T47D (cell line): Measurements from ENCODE around the gene ZNF641.

Source experiments
- DNase-seq, 2 experiments: peaks; one replicate each; pipeline versions ENCODE4 v3.0.0 to v3.0.0-alpha.2; 2011 to 2012; ENCODE audit warnings: low read depth in 1 of 2, low spot score in 1 of 2
- JUND ChIP-seq: IDR thresholded peaks from 2 replicates; pipeline ENCODE4 v1.6.1; 2012; ENCODE audit warnings: low read depth
- in situ Hi-C: cut with HindIII; loops from 2 replicates; pipeline ENCODE4 v1.10.0; 2016; ENCODE audit warnings: low sequenced_read_pairs, low pct_unique_long_range_greater_than_20kb

Gene ZNF641

DNA sequence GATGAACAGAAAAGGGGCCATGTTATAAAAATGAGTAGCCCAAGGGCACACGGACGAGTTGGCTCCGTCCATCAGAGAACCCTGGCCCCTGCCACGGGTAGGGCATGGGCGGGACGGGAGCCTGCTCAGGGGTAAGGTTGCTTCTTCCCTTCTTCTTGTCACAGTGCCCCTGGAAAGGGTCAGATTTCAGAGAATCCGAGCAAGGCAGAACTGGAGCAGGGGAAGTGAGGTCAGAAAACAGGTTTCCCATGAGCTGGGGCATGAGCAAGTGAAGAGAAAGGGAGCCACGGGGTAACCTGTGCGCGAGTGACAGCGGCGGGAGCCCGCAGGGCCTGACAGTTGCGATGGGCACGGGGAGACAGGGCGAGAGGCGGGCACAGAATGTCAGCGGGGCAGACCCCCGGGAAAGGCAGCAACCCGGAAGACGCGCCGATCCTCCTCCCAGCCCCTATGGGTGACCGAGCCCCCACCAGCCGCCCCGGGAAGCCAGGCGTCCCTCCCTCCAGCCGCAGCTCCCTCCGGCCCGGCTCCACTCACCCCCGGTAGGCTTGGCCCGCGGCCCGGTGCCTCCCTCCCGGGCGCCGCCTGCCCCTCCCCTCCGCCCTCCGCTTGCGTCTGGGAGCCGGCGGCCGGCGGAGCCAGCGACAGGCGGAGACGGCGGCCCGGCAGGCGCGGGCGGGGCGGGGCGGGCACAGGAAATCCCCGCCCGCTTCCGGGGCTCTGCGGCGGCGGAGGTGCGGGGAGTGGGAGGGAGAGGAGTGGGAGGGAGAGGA, at the start of gene ZNF641:
Gene ZNF641, minus strand, starts transcription at position 671 of the 773 bp plus-strand sequence. CDS start 2,829 bp downstream, outside the sequence.
- peak; percentile 79 to 87 for DNase-seq
- in situ Hi-C loops: no loop called here
- TF ChIP-seq JUND: no peak

DNA sequence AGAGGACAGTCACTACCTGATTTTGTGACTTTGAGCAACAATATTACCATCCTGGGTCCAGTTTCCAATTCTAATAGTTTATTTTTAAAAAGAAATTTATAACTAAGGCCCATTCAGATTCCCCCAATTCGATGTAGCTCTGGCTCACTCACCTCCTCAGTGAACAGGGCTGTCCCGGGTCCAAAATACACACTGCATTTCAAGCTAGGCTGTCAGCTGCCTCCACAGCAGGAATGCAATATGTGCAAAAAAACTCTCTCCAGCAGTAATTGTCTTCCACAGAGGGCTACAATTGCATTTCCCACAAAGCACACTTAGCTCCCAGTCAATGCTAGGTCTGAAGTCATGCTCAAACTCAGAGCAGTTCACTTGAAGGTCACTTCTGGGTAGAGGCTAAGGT, 39.3 kb upstream of the ZNF641 start:
- no peak for DNase-seq
- in situ Hi-C loops: no loop called here

GRCh38 chr12:48389409-48389808, 38.7 kb upstream of the ZNF641 start:
- no peak for DNase-seq
- in situ Hi-C loops: no loop called here
- TF ChIP-seq JUND: no peak

More for the DNA sequence above, 39.3 kb upstream of the ZNF641 start:
- no peak for TF ChIP-seq JUND

DNA sequence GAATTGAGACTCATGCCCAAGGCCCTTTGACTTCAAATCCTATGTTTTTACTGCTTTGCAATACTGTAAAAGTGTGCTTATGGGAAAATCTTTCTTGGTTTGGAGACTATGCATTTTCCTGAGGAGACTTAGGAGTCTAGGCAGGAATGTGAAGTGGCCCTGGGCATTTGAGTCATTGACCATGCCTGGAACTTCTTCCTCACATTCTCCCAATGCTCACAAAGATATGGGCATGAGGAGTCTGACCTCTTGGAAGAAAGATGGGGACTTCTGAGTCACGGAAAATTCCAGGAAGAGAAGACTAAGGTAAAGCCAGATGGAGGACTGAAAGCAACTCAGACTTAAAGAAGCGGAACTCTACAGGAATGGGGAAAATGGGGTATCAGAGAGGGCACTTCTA, 38.2 kb upstream of the ZNF641 start:
- no peak for TF ChIP-seq JUND
- no peak for DNase-seq
- in situ Hi-C loops: no loop called here

DNA sequence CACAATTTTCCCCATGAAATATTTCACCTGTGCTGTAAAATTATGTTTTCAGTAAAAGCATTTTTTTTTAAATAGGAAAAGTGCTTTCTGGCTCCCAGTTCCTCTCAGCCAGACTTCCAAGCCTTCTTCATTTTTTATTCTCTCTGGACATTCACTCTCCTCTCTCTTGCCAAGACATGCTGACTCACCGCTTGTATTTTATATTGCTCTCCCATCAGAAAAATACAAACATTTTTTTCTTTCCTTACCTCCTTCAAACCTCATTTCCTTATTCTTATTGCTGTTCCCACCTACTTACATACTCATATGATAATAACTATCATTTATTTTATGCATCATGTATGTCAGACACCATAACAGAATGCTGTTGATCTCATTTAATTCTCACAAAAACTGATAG, 37.7 kb upstream of the ZNF641 start:
- DNase-seq: no peak
- in situ Hi-C loops: no loop called here
- no peak for TF ChIP-seq JUND

- no peak for TF ChIP-seq JUND
- in situ Hi-C loops: no loop called here
- no peak for DNase-seq
These were observed 29.9 kb upstream of the ZNF641 start for GRCh38 chr12:48380596-48380995.

- TF ChIP-seq JUND: no peak
- DNase-seq: no peak
- in situ Hi-C loops: no loop called here
These were observed 29.1 kb upstream of the ZNF641 start for GRCh38 chr12:48379794-48380193.

DNA sequence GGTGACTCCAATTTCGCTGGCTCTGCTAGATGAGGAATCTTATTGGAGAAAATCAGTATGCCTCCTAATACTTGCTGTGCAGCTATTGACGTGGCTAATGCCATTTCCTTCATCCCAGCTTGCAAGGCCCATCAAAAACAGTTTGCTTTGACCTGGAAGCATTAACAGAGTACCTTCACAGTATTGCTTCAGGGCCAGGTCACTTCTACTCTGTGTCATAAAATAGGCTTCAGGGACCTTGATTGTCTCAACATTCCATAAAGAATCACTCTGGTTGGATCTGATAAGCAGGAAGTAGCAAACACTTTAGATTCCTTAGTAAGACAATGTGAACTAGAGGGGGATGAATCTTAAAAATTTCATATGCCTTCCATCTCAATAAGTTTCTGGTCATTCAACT, 26.9 kb upstream of the ZNF641 start:
- no peak for TF ChIP-seq JUND
- in situ Hi-C loops: no loop called here
- DNase-seq: no peak

- TF ChIP-seq JUND: no peak
- in situ Hi-C loops: no loop called here
- no peak for DNase-seq
These were observed 23.4 kb upstream of the ZNF641 start for GRCh38 chr12:48374164-48374563.

DNA sequence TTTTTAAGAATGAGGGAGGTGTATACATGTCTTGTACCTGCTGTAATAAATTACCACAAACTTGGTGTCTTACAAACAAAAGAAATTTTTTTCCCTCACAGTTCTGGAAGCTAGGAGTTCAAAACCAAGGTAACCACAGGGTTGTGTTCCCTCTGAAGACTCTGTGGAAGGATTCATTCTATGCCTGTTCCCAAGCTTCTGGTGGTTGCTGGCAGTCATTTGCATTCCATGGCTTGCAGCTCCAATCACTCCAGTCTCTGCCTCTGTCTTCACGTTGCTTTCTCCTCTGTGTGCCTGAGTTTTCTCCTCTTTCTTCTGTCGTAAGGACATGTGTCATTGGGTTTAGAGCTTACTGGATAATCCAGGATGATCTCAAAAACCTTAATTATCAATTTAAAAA, 15.4 kb upstream of the ZNF641 start:
- in situ Hi-C loops: no loop called here
- DNase-seq: peak in 1 of 2 experiments; percentile 22
- TF ChIP-seq JUND: no peak

- no peak for TF ChIP-seq JUND
- DNase-seq: no peak
- in situ Hi-C loops: no loop called here
These were observed 11.1 kb upstream of the ZNF641 start for GRCh38 chr12:48361664-48362339.

DNA sequence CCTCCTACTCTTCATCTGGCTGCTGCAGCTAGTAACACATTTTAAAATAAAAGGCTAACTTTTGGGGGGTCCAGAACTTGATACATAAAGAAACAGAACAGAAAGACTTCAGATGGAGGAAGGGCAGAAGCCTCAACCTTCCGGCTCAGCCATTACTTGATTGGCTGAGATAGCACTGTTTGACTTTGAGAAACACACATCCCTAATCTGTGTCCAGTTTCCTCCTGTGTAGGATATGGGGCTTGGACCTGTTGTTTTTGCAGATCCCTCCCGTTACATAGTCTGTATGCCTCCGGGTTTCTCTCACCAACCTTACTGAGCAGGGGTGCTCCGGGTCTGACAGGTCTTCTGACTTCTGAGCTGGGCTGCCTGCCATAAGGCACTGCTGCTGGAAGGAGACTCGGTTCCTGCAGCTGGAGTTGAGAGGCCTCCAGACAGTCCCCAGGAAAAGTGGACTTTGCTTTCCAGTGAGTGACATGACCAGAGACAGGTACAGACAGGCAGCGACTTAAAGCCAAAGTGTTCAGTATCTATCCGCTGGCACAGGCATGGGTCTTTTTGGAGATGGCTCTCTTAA, 8.3 kb upstream of the ZNF641 start:
- no peak for TF ChIP-seq JUND
- DNase-seq: no peak

More for the DNA sequence above, 8.3 kb upstream of the ZNF641 start:
- in situ Hi-C loops: no loop called here
